OCI-LY1 (cell line): ENCODE measurements around the gene NAV3.

Experiments
- H2AFZ ChIP-seq: fragments of 200-600 bp; sonication (generic), shearing (Covaris generic); 2 replicates; pipeline ENCODE4 v1.6.0; 2014; ENCODE audit warnings: antibody characterized with exemption, mild to moderate bottlenecking, low read length
- H3F3A ChIP-seq: fragments of 200-600 bp; sonication (generic), shearing (Covaris generic); 2 replicates; pipeline ENCODE4 v1.6.0; 2014; ENCODE audit warnings: mild to moderate bottlenecking, antibody characterized with exemption, low read length, moderate library complexity; ENCODE audit not compliant: insufficient read depth
- H3K27ac ChIP-seq: fragments of 200-600 bp; sonication (generic); 2 replicates; pipeline ENCODE4 v1.5.1; 2014; ENCODE audit warnings: low read length, mixed run types, mild to moderate bottlenecking, low read depth; ENCODE audit not compliant: poor library complexity, severe bottlenecking
- H3K27me3 ChIP-seq: fragments of 200-600 bp; sonication (generic); 2 replicates; pipeline ENCODE4 v1.6.0; 2014; ENCODE audit warnings: antibody characterized with exemption, mild to moderate bottlenecking, low read length, moderate library complexity; ENCODE audit not compliant: insufficient read depth
- H3K36me3 ChIP-seq: fragments of 200-600 bp; sonication (generic); 2 replicates; pipeline ENCODE4 v1.6.1; 2014; ENCODE audit warnings: mild to moderate bottlenecking, antibody characterized with exemption, low read length, moderate library complexity, mixed read lengths; ENCODE audit not compliant: insufficient read depth
- H3K4me1 ChIP-seq: fragments of 200-600 bp; sonication (generic); 2 replicates; pipeline ENCODE4 v1.5.1; 2014; ENCODE audit warnings: mild to moderate bottlenecking, low read length, moderate library complexity; ENCODE audit not compliant: insufficient read depth, severe bottlenecking
- H3K4me2 ChIP-seq: fragments of 200-600 bp; sonication (generic), shearing (Covaris generic); 2 replicates; pipeline ENCODE4 v1.6.1; 2014; ENCODE audit warnings: low read length
- H3K4me3 ChIP-seq: fragments of 200-600 bp; sonication (generic); 2 replicates; pipeline ENCODE4 v1.5.1; 2014; ENCODE audit warnings: low read length, low read depth, mild to moderate bottlenecking, mixed read lengths; ENCODE audit not compliant: poor library complexity, severe bottlenecking
- H3K79me2 ChIP-seq: fragments of 200-600 bp; shearing (Covaris generic); 2 replicates; pipeline ENCODE4 v1.6.1; 2016; ENCODE audit warnings: mixed run types, low read length, mixed read lengths; ENCODE audit not compliant: insufficient read depth
- H3K9ac ChIP-seq: fragments of 200-600 bp; sonication (generic), shearing (Covaris generic); 2 replicates; pipeline ENCODE4 v1.6.1; 2014; ENCODE audit warnings: mild to moderate bottlenecking, low read length, mixed read lengths
- H3K9me2 ChIP-seq: fragments of 200-600 bp; sonication (generic), shearing (Covaris generic); 2 replicates; pipeline ENCODE4 v1.6.1; 2014; ENCODE audit warnings: low read depth, mild to moderate bottlenecking, low read length, mixed read lengths
- H3K9me3 ChIP-seq: fragments of 200-600 bp; shearing (Covaris generic); 2 replicates; pipeline ENCODE4 v1.6.1; 2014; ENCODE audit warnings: low read length, mixed read lengths
- H4K20me1 ChIP-seq: fragments of 200-600 bp; sonication (generic), shearing (Covaris generic); 2 replicates; pipeline ENCODE4 v1.6.0; 2016; ENCODE audit warnings: mild to moderate bottlenecking, low read length; ENCODE audit not compliant: insufficient read depth
- CTCF ChIP-seq: fragments of 200-600 bp; sonication (generic), shearing (Covaris generic); IDR thresholded peaks from 2 replicates; pipeline ENCODE4 v1.5.1; 2017; ENCODE audit warnings: mild to moderate bottlenecking, antibody characterized with exemption, low read length, moderate library complexity, mixed read lengths
- EZH2 ChIP-seq: fragments of 200-600 bp; sonication (generic), shearing (Covaris generic); IDR thresholded peaks from 2 replicates; pipeline ENCODE4 v1.8.0; 2017; ENCODE audit warnings: borderline replicate concordance, mixed run types, mild to moderate bottlenecking, antibody characterized with exemption, low read length, moderate library complexity, mixed read lengths

Gene NAV3

GRCh38 chr12:77941401-77941800 lies 110.7 kb downstream of the NAV3 start:
- Histone ChIP-seq H3K27me3 (no peaks in the 10 kb centered on the region), H3K4me3 (no peak overlapping the region), H3K9ac (no peak overlapping the region), H3K4me2 (no peak overlapping the region), H3K9me3 (no peaks in the 10 kb centered on the region), H4K20me1 (no peaks in the 10 kb centered on the region), H3K27ac (no peak overlapping the region), H2AFZ (no peak overlapping the region), H3K4me1 (no peaks in the 10 kb centered on the region), H3K9me2 (no peaks in the 10 kb centered on the region), H3F3A (no peaks in the 10 kb centered on the region), H3K79me2 (no peaks in the 10 kb centered on the region), H3K36me3 (no peaks in the 10 kb centered on the region)
- no peak for TF ChIP-seq CTCF
- TF ChIP-seq EZH2 = no peak

GRCh38 chr12:77943466-77943865 lies 112.8 kb downstream of the NAV3 start:
- H4K20me1 ChIP-seq = no peaks in the 10 kb centered on the region
- no peaks in the 10 kb centered on the region for H3K27me3 ChIP-seq
- H2AFZ ChIP-seq = no peak overlapping the region
- H3K4me3 ChIP-seq = no peak overlapping the region
- H3K27ac ChIP-seq = no peak overlapping the region
- no peak overlapping the region for H3K4me2 ChIP-seq
- no peaks in the 10 kb centered on the region for H3F3A ChIP-seq
- no peak overlapping the region for H3K9ac ChIP-seq
- TF ChIP-seq CTCF (no peak), EZH2 (no peak)
- no peaks in the 10 kb centered on the region for H3K9me3 ChIP-seq
- H3K4me1 ChIP-seq = no peaks in the 10 kb centered on the region
- no peaks in the 10 kb centered on the region for H3K9me2 ChIP-seq
- H3K79me2 ChIP-seq = no peaks in the 10 kb centered on the region
- H3K36me3 ChIP-seq = no peaks in the 10 kb centered on the region

- no peaks in the 10 kb centered on the region for H3K9me3 ChIP-seq
- H3K9me2 ChIP-seq = no peaks in the 10 kb centered on the region
- H3K4me1 ChIP-seq = no peaks in the 10 kb centered on the region
- H3K4me3 ChIP-seq = no peak overlapping the region
- no peak overlapping the region for H3K9ac ChIP-seq
- no peaks in the 10 kb centered on the region for H3K36me3 ChIP-seq
- TF ChIP-seq CTCF (no peak), EZH2 (no peak)
- no peaks in the 10 kb centered on the region for H4K20me1 ChIP-seq
- H3K79me2 ChIP-seq = no peaks in the 10 kb centered on the region
- no peaks in the 10 kb centered on the region for H3K27me3 ChIP-seq
- H2AFZ ChIP-seq = no peak overlapping the region
- no peak overlapping the region for H3K4me2 ChIP-seq
- no peaks in the 10 kb centered on the region for H3F3A ChIP-seq
- no peak overlapping the region for H3K27ac ChIP-seq
Measured at GRCh38 chr12:77946541-77947061, 115.9 kb downstream of the NAV3 start.
